NCI-H2029 (cell line): ENCODE data around the gene WFDC1.

ENCODE experiments used
- DNase-seq: peaks from one replicate; lab custom pipeline; 2025; lab: John Stamatoyannopoulos, UW

WFDC1 gene

GRCh38 chr16:84302111-84302954 lies 7.7 kb downstream of the WFDC1 start:
- DNase-seq = no peak

- DNase-seq = no peak
Observed at GRCh38 chr16:84303023-84303422, 8.3 kb downstream of the WFDC1 start.

- no peak for DNase-seq
Observed at GRCh38 chr16:84303516-84303915, 8.8 kb downstream of the WFDC1 start.

- DNase-seq = no peak
Observed at GRCh38 chr16:84306564-84306963, 11.9 kb downstream of the WFDC1 start.

- DNase-seq = no peak
Observed at GRCh38 chr16:84307209-84307954, 12.7 kb downstream of the WFDC1 start.

- no peak for DNase-seq
Observed at GRCh38 chr16:84308120-84308519, 13.4 kb downstream of the WFDC1 start.

GRCh38 chr16:84310642-84311041 lies 16.0 kb downstream of the WFDC1 start:
- no peak for DNase-seq

- DNase-seq = no peak
Observed at GRCh38 chr16:84312783-84313382, 18.2 kb downstream of the WFDC1 start.

- no peak for DNase-seq
Observed at GRCh38 chr16:84313921-84314320, 19.2 kb downstream of the WFDC1 start.

- DNase-seq = no peak
Observed at GRCh38 chr16:84314373-84314772, 19.7 kb downstream of the WFDC1 start.

GRCh38 chr16:84314814-84315213 lies 20.1 kb downstream of the WFDC1 start:
- no peak for DNase-seq

- DNase-seq = no peak
Observed at GRCh38 chr16:84315422-84315821, 20.7 kb downstream of the WFDC1 start.

GRCh38 chr16:84318091-84318975 lies 23.7 kb downstream of the WFDC1 start:
- DNase-seq = no peak

GRCh38 chr16:84319146-84319760 lies 24.6 kb downstream of the WFDC1 start:
- no peak for DNase-seq

- no peak for DNase-seq
Observed at GRCh38 chr16:84320511-84320910, 25.8 kb downstream of the WFDC1 start.

- no peak for DNase-seq
Observed at GRCh38 chr16:84321932-84322331, 27.3 kb downstream of the WFDC1 start.

GRCh38 chr16:84322749-84323148 lies 28.1 kb downstream of the WFDC1 start:
- no peak for DNase-seq

GRCh38 chr16:84323606-84324005 lies 28.9 kb downstream of the WFDC1 start:
- DNase-seq = no peak

GRCh38 chr16:84324434-84325262 lies 30.0 kb downstream of the WFDC1 start:
- DNase-seq = no peak

- no peak for DNase-seq
Observed at GRCh38 chr16:84326545-84326944, 31.9 kb downstream of the WFDC1 start.
